Thymus (tissue), 11 donors: ENCODE measurements around the gene HTR2B. TPM values are rescaled to one million over a fixed set of nuclear protein-coding genes. Genes with fewer than 3 reads are reported as not detected.
"Not testable (repeated sequence)": the region's sequence is repeated elsewhere in the genome, so short reads cannot be mapped to it uniquely, and the experiment has no call there.

Experiments
- DNase-seq, 9 donors: peaks; one replicate each; pipeline ENCODE4 v3.0.0-alpha.2; 2013; ENCODE audit warnings: low spot score in 9 of 9, low read depth in 6 of 9, missing footprints in 1 of 9
- H3K27ac ChIP-seq, 2 donors: one replicate each; pipeline ENCODE4 v1.5.1; 2013; ENCODE audit warnings: control low read depth in 1 of 2, low read depth in 1 of 2, low read length in 1 of 2, mild to moderate bottlenecking in 1 of 2, moderate library complexity in 1 of 2
- H3K27me3 ChIP-seq, 2 donors: one replicate each; pipeline ENCODE4 v1.5.1; 2013; ENCODE audit warnings: low read length in 1 of 2; ENCODE audit not compliant: control insufficient read depth in 2 of 2, insufficient read depth in 1 of 2
- H3K36me3 ChIP-seq, 2 donors: one replicate each; pipeline ENCODE4 v1.5.1; 2013; ENCODE audit warnings: low read length in 1 of 2, mild to moderate bottlenecking in 1 of 2, moderate library complexity in 1 of 2; ENCODE audit not compliant: control insufficient read depth in 2 of 2, insufficient read depth in 2 of 2
- H3K4me1 ChIP-seq, 2 donors: one replicate each; pipeline ENCODE4 v1.5.1; 2013; ENCODE audit warnings: low read length in 2 of 2; ENCODE audit not compliant: control insufficient read depth in 2 of 2, insufficient read depth in 2 of 2
- H3K4me3 ChIP-seq, 2 donors: one replicate each; pipeline ENCODE4 v1.5.1; 2013; ENCODE audit warnings: low read length in 2 of 2, control low read depth in 1 of 2, mild to moderate bottlenecking in 1 of 2
- H3K9me3 ChIP-seq, 2 donors: one replicate each; pipeline ENCODE4 v1.5.1; 2013; ENCODE audit warnings: low read length in 1 of 2, mild to moderate bottlenecking in 1 of 2; ENCODE audit not compliant: control insufficient read depth in 2 of 2, insufficient read depth in 1 of 2
- WGBS: extraction: QIAGEN DNeasy Blood & Tissue Kit; methylation state at CpG from one replicate; pipeline ENCODE4 v1.1.7; 2013; 5-methylcytosine and 5-hydroxymethylcytosine counted together
- polyA plus RNA-seq: library from polyadenylated mRNA; stranded (reverse); fragments of 200-250 nt; gene quantifications from one replicate; pipeline ENCODE4 v1.2.3, GENCODE V29; 2013
- total RNA-seq: library from RNA; stranded (reverse); fragments of 120-200 nt; gene quantifications from one replicate; pipeline ENCODE4 v1.2.4, GENCODE V29; 2013
- donor health status: healthy.

HTR2B gene
- total and polyA plus RNA-seq, 2 donors: 0.84 to 1.1 TPM

- Histone ChIP-seq H3K36me3 (peaks cover 20 to 55% of the 10 kb centered on the region in 2 donors), H3K27me3 (no peaks in the 10 kb centered on the region), H3K27ac (no peak overlapping the region), H3K4me1 (no peaks in the 10 kb centered on the region), H3K9me3 (no peaks in the 10 kb centered on the region), H3K4me3 (no peak overlapping the region)
- WGBS: 94% methylated on average over 3 of the region's 3 CpGs
- DNase-seq: no peak
These were observed 38.2 kb upstream of the HTR2B start for GRCh38 chr2:231163011-231163410.

GRCh38 chr2:231161877-231162329 is 37.1 kb upstream of the HTR2B start:
- 96% methylated on average over 2 of the region's 2 CpGs for WGBS
- H3K27me3 ChIP-seq: no peaks in the 10 kb centered on the region
- no peak overlapping the region for H3K27ac ChIP-seq
- no peak overlapping the region for H3K4me3 ChIP-seq
- no peaks in the 10 kb centered on the region for H3K9me3 ChIP-seq
- DNase-seq: no peak
- H3K36me3 ChIP-seq: peaks cover 19 to 49% of the 10 kb centered on the region in 2 donors
- no peaks in the 10 kb centered on the region for H3K4me1 ChIP-seq

GRCh38 chr2:231161252-231161839 is 36.5 kb upstream of the HTR2B start:
- H3K27me3 ChIP-seq: no peaks in the 10 kb centered on the region
- no peak for DNase-seq
- no peaks in the 10 kb centered on the region for H3K9me3 ChIP-seq
- no peak overlapping the region for H3K4me3 ChIP-seq
- H3K27ac ChIP-seq: no peak overlapping the region
- peaks cover 19 to 45% of the 10 kb centered on the region in 2 donors for H3K36me3 ChIP-seq
- H3K4me1 ChIP-seq: no peaks in the 10 kb centered on the region
- WGBS: 91% methylated on average over 7 of the region's 7 CpGs

- Histone ChIP-seq H3K9me3 (no peaks in the 10 kb centered on the region), H3K4me3 (no peak overlapping the region), H3K27ac (no peak overlapping the region), H3K4me1 (no peaks in the 10 kb centered on the region), H3K36me3 (peaks cover 14 to 39% of the 10 kb centered on the region in 2 donors), H3K27me3 (no peaks in the 10 kb centered on the region)
- DNase-seq: no peak
- 99% methylated on average over 5 of the region's 5 CpGs for WGBS
These were observed 35.9 kb upstream of the HTR2B start for GRCh38 chr2:231160701-231161100.

GRCh38 chr2:231159306-231159705 is 34.5 kb upstream of the HTR2B start:
- DNase-seq: no peak
- H3K4me3 ChIP-seq: no peak overlapping the region
- no peaks in the 10 kb centered on the region for H3K9me3 ChIP-seq
- H3K27me3 ChIP-seq: no peaks in the 10 kb centered on the region
- H3K27ac ChIP-seq: no peak overlapping the region
- H3K36me3 ChIP-seq: peaks cover 15 to 34% of the 10 kb centered on the region in 2 donors
- H3K4me1 ChIP-seq: no peaks in the 10 kb centered on the region

- Histone ChIP-seq H3K27me3 (no peaks in the 10 kb centered on the region), H3K4me3 (no peak overlapping the region), H3K36me3 (peaks cover 16 to 39% of the 10 kb centered on the region in 2 donors), H3K4me1 (no peaks in the 10 kb centered on the region), H3K9me3 (no peaks in the 10 kb centered on the region), H3K27ac (no peak overlapping the region)
- DNase-seq: no peak
- 98% methylated on average over 8 of the region's 8 CpGs for WGBS
These were observed 28.1 kb upstream of the HTR2B start for GRCh38 chr2:231152800-231153557.

- no peak for DNase-seq
- Histone ChIP-seq H3K4me1 (no peaks in the 10 kb centered on the region), H3K4me3 (no peak overlapping the region), H3K9me3 (no peaks in the 10 kb centered on the region), H3K27me3 (no peaks in the 10 kb centered on the region), H3K27ac (no peak overlapping the region), H3K36me3 (peaks cover 6 to 23% of the 10 kb centered on the region in 2 donors)
- WGBS: over 99% methylated on average over 2 of the region's 2 CpGs
These were observed 21.8 kb upstream of the HTR2B start for GRCh38 chr2:231146665-231147064.

- 98% methylated on average over 6 of the region's 6 CpGs for WGBS
- H3K4me3 ChIP-seq: no peak overlapping the region
- no peaks in the 10 kb centered on the region for H3K27me3 ChIP-seq
- no peaks in the 10 kb centered on the region for H3K4me1 ChIP-seq
- no peak overlapping the region for H3K27ac ChIP-seq
- peaks cover 10 to 22% of the 10 kb centered on the region in 2 donors for H3K36me3 ChIP-seq
- no peaks in the 10 kb centered on the region for H3K9me3 ChIP-seq
- DNase-seq: no peak
These were observed 20.1 kb upstream of the HTR2B start for GRCh38 chr2:231144896-231145295.

- not testable (repeated sequence) for H3K4me1 ChIP-seq, DNase-seq, H3K27ac ChIP-seq, H3K9me3 ChIP-seq, H3K27me3 ChIP-seq, H3K36me3 ChIP-seq, H3K4me3 ChIP-seq
- 97% methylated on average over 8 of the region's 8 CpGs for whole genome bisulfite sequencing
These were observed 16.0 kb upstream of the HTR2B start for GRCh38 chr2:231140808-231141207.
